H1 (cell line): ENCODE data around the gene ZNF560. TPM values are rescaled to one million over a fixed set of nuclear protein-coding genes. Genes with fewer than 3 reads are reported as not detected.

ENCODE experiments used
- ATF2 ChIP-seq: IDR thresholded peaks from 2 replicates; pipeline ENCODE4 v1.6.1; 2012; ENCODE audit warnings: low read length, inconsistent platforms
- BACH1 ChIP-seq: IDR thresholded peaks from 2 replicates; pipeline ENCODE4 v1.6.1; 2012; ENCODE audit warnings: low read length, improper control_type of control experiment
- GTF2F1 ChIP-seq: IDR thresholded peaks from 2 replicates; pipeline ENCODE4 v1.6.1; 2012; ENCODE audit warnings: low read depth, low read length, improper control_type of control experiment, borderline replicate concordance
- NRF1 ChIP-seq: IDR thresholded peaks from 2 replicates; pipeline ENCODE4 v1.6.1; 2011; ENCODE audit warnings: mild to moderate bottlenecking, low read depth, low read length, improper control_type of control experiment
- SRF ChIP-seq: IDR thresholded peaks from 2 replicates; pipeline ENCODE4 v1.6.1; 2011; ENCODE audit warnings: mild to moderate bottlenecking, low read depth, low read length, moderate library complexity
- polyA plus RNA-seq, 7 experiments: library from polyadenylated mRNA; depleted of rRNA in 3 of 7; stranded (reverse) in 5 of 7; unstranded in 2 of 7; fragments of >200 nt in 5 of 7; fragments of 200-250 nt in 2 of 7; gene quantifications; 1 replicate in 5 of 7; 2 replicates in 1 of 7; 4 replicates in 1 of 7; pipeline versions ENCODE4 v1.2.1 to v1.2.3, GENCODE V29; 2011 to 2013; ENCODE audit warnings: missing spikeins in 2 of 7, mixed read lengths in 2 of 7
- total RNA-seq: library from RNA; stranded (reverse); fragmentation: NEBNext Ultra II Directional; extraction: Animal tissue kit (Norgen Biotek cat#: 25700); gene quantifications from 2 replicates; pipeline ENCODE4 v1.2.1, GENCODE V29; 2021
- TF ChIP-seq, protein P1 (sequence below): IDR thresholded peaks from 2 replicates; pipeline ENCODE4 v1.6.1; 2012; ENCODE audit warnings: inconsistent platforms

The ZNF560 gene
- total and polyA plus RNA-seq, 2 of the 8 experiments (the other 6 are each of a cell fraction or from before 2014, with no cell fraction given) = 0.02 TPM; not detected in 1

DNA sequence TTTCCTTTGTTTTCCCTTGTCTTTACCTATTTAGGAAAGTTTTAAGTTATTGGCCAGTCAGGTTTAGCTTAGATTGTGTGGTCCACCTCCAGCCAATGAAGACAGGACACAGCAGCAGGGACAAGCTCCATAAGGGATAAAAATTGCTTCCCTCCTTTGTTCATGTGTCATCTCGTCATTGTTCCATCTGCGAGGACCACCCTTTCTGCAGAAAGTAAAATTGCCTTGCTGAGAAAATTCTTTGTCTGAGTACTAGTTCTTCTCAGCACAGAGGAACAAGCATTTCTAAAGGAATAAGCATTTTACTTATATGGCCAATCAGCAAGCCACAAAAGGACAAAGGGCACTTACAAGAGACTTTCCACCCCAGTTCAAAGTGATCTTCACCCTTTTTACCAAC lies 11.4 kb downstream of the ZNF560 start (continued):
- TF ChIP-seq, protein P1, sequence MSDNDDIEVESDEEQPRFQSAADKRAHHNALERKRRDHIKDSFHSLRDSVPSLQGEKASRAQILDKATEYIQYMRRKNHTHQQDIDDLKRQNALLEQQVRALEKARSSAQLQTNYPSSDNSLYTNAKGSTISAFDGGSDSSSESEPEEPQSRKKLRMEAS = no peak
- TF ChIP-seq GTF2F1 = no peak
- TF ChIP-seq ATF2 = no peak
- no peak for TF ChIP-seq NRF1
- TF ChIP-seq BACH1 = no peak
- TF ChIP-seq SRF = no peak
